Mesendoderm (in vitro differentiated cells): ENCODE measurements around the gene PTGES.
"Not testable (repeated sequence)": the region's sequence is repeated elsewhere in the genome, so short reads cannot be mapped to it uniquely, and the experiment has no call there.

Experiments
- DNase-seq: peaks from one replicate; pipeline ENCODE4 v3.0.0; 2013
- H2AK5ac ChIP-seq: 2 replicates; pipeline ENCODE4 v1.6.1; 2013; ENCODE audit warnings: low read length, inconsistent platforms
- H2BK120ac ChIP-seq: 2 replicates; pipeline ENCODE4 v1.6.1; 2013; ENCODE audit warnings: low read depth, mild to moderate bottlenecking, low read length, moderate library complexity, mixed read lengths
- H2BK15ac ChIP-seq: replicated peaks from 2 replicates; pipeline ENCODE4 v1.6.1; 2013; ENCODE audit warnings: low read depth, mild to moderate bottlenecking, moderate library complexity
- H2BK5ac ChIP-seq: 2 replicates; pipeline ENCODE4 v1.6.1; 2013; ENCODE audit warnings: low read length, inconsistent platforms
- H3K18ac ChIP-seq: 2 replicates; pipeline ENCODE4 v1.6.1; 2013; ENCODE audit warnings: mild to moderate bottlenecking, low read length, mixed read lengths
- H3K23ac ChIP-seq: one replicate; pipeline ENCODE4 v1.6.1; 2013; ENCODE audit warnings: low read length
- H3K27ac ChIP-seq: 2 replicates; pipeline ENCODE4 v1.5.1; 2013; ENCODE audit warnings: low read depth, mild to moderate bottlenecking, inconsistent platforms, low read length, moderate library complexity
- H3K27me3 ChIP-seq: 2 replicates; pipeline ENCODE4 v1.6.1; 2013; ENCODE audit warnings: low read length, control low read depth, mild to moderate bottlenecking, inconsistent platforms; ENCODE audit not compliant: insufficient read depth, poor library complexity
- H3K36me3 ChIP-seq: 2 replicates; pipeline ENCODE4 v1.6.1; 2013; ENCODE audit warnings: low read length, inconsistent platforms; ENCODE audit not compliant: control insufficient read depth, insufficient read depth
- H3K4ac ChIP-seq: one replicate; pipeline ENCODE4 v1.6.1; 2013; ENCODE audit warnings: low read depth, mild to moderate bottlenecking, low read length, moderate library complexity
- H3K4me1 ChIP-seq: 2 replicates; pipeline ENCODE4 v1.6.1; 2013; ENCODE audit warnings: low read depth, low read length, inconsistent platforms; ENCODE audit not compliant: control insufficient read depth
- H3K4me2 ChIP-seq: 2 replicates; pipeline ENCODE4 v1.6.1; 2013; ENCODE audit warnings: low read length
- H3K4me3 ChIP-seq: 2 replicates; pipeline ENCODE4 v1.5.1; 2013; ENCODE audit warnings: mild to moderate bottlenecking, low read length
- H3K56ac ChIP-seq: one replicate; pipeline ENCODE4 v1.6.1; 2013; ENCODE audit warnings: low read length
- H3K79me1 ChIP-seq: 2 replicates; pipeline ENCODE4 v1.6.1; 2013; ENCODE audit warnings: low read length, inconsistent platforms
- H3K79me2 ChIP-seq: 2 replicates; pipeline ENCODE4 v1.6.1; 2013; ENCODE audit warnings: mild to moderate bottlenecking, low read length; ENCODE audit not compliant: control insufficient read depth, insufficient read depth
- H3K9ac ChIP-seq: 2 replicates; pipeline ENCODE4 v1.6.1; 2013; ENCODE audit warnings: low read length, inconsistent platforms
- H4K5ac ChIP-seq: one replicate; pipeline ENCODE4 v1.6.1; 2013; ENCODE audit warnings: low read length
- H4K8ac ChIP-seq: one replicate; pipeline ENCODE4 v1.6.1; 2013; ENCODE audit warnings: low read depth, mild to moderate bottlenecking, control low read depth, low read length, moderate library complexity
- WGBS: extraction: QIAGEN DNeasy Blood & Tissue Kit; methylation state at CpG from one replicate; pipeline ENCODE4 v1.1.7; 2013; ENCODE audit warnings: low lambda C conversion rate, missing lambda C conversion rate; ENCODE audit not compliant: insufficient coverage; ENCODE audit errors: extremely low coverage; 5-methylcytosine and 5-hydroxymethylcytosine counted together

The PTGES gene

GRCh38 chr9:129776096-129776495 is 23.3 kb upstream of the PTGES start:
- H3K4me2 ChIP-seq, H2BK120ac ChIP-seq, H3K27ac ChIP-seq, H3K4me1 ChIP-seq, H2BK15ac ChIP-seq, H2AK5ac ChIP-seq, H3K27me3 ChIP-seq, H2BK5ac ChIP-seq, DNase-seq, H3K79me1 ChIP-seq, H3K4me3 ChIP-seq, H4K5ac ChIP-seq, H3K36me3 ChIP-seq, H3K9ac ChIP-seq, H3K23ac ChIP-seq, H3K4ac ChIP-seq, H3K56ac ChIP-seq, H4K8ac ChIP-seq, H3K79me2 ChIP-seq, H3K18ac ChIP-seq: not testable (repeated sequence)
- no CpG with 5 or more reads among the region's 4 CpGs for WGBS

GRCh38 chr9:129775448-129775798 is 22.6 kb upstream of the PTGES start:
- Histone ChIP-seq H3K56ac (no peak overlapping the region), H3K23ac (no peak overlapping the region), H4K5ac (no peak overlapping the region), H3K9ac (no peak overlapping the region), H3K4me2 (no peak overlapping the region), H3K4me1 (no peaks in the 10 kb centered on the region), H4K8ac (no peak overlapping the region), H2BK15ac (no peak overlapping the region), H2BK120ac (no peak overlapping the region), H3K36me3 (no peaks in the 10 kb centered on the region), H3K4me3 (no peak overlapping the region), H3K27ac (no peak overlapping the region), H3K4ac (no peak overlapping the region), H3K79me2 (no peaks in the 10 kb centered on the region), H3K18ac (no peak overlapping the region), H3K27me3 (no peaks in the 10 kb centered on the region), H2BK5ac (no peak overlapping the region), H2AK5ac (no peak overlapping the region), H3K79me1 (no peaks in the 10 kb centered on the region)
- DNase-seq: no peak
- no CpG with 5 or more reads among the region's 2 CpGs for WGBS

GRCh38 chr9:129774791-129775447 is 22.1 kb upstream of the PTGES start:
- no peak overlapping the region for H2AK5ac ChIP-seq
- no peak for DNase-seq
- no peak overlapping the region for H3K56ac ChIP-seq
- no peak overlapping the region for H4K5ac ChIP-seq
- H4K8ac ChIP-seq: no peak overlapping the region
- H2BK15ac ChIP-seq: no peak overlapping the region
- WGBS: no CpG with 5 or more reads among the region's 20 CpGs
- H3K9ac ChIP-seq: no peak overlapping the region
- no peaks in the 10 kb centered on the region for H3K36me3 ChIP-seq
- H3K27ac ChIP-seq: no peak overlapping the region
- no peak overlapping the region for H3K4me2 ChIP-seq
- no peak overlapping the region for H3K4me3 ChIP-seq
- H3K4me1 ChIP-seq: no peaks in the 10 kb centered on the region
- H3K4ac ChIP-seq: no peak overlapping the region
- H3K23ac ChIP-seq: no peak overlapping the region
- H3K79me1 ChIP-seq: no peaks in the 10 kb centered on the region
- H2BK120ac ChIP-seq: no peak overlapping the region
- H2BK5ac ChIP-seq: no peak overlapping the region
- no peaks in the 10 kb centered on the region for H3K79me2 ChIP-seq
- H3K18ac ChIP-seq: no peak overlapping the region
- H3K27me3 ChIP-seq: no peaks in the 10 kb centered on the region

- H2BK120ac ChIP-seq: no peak overlapping the region
- H2BK15ac ChIP-seq: no peak overlapping the region
- H3K4me3 ChIP-seq: no peak overlapping the region
- H2BK5ac ChIP-seq: no peak overlapping the region
- no peak overlapping the region for H3K56ac ChIP-seq
- no peak overlapping the region for H3K4ac ChIP-seq
- no peaks in the 10 kb centered on the region for H3K79me1 ChIP-seq
- H3K9ac ChIP-seq: no peak overlapping the region
- H3K36me3 ChIP-seq: no peaks in the 10 kb centered on the region
- no peak overlapping the region for H3K23ac ChIP-seq
- no CpG with 5 or more reads among the region's 10 CpGs for WGBS
- H4K5ac ChIP-seq: no peak overlapping the region
- no peak for DNase-seq
- H3K18ac ChIP-seq: no peak overlapping the region
- H3K27me3 ChIP-seq: no peaks in the 10 kb centered on the region
- H3K27ac ChIP-seq: no peak overlapping the region
- no peaks in the 10 kb centered on the region for H3K79me2 ChIP-seq
- H4K8ac ChIP-seq: no peak overlapping the region
- no peak overlapping the region for H3K4me2 ChIP-seq
- H3K4me1 ChIP-seq: no peaks in the 10 kb centered on the region
- no peak overlapping the region for H2AK5ac ChIP-seq
These were observed 20.6 kb upstream of the PTGES start for GRCh38 chr9:129773262-129774048.

GRCh38 chr9:129770741-129771140 is 17.9 kb upstream of the PTGES start:
- Histone ChIP-seq H3K36me3 (no peaks in the 10 kb centered on the region), H3K4me3 (no peak overlapping the region), H3K9ac (no peak overlapping the region)

More at GRCh38 chr9:129770741-129771140, 17.9 kb upstream of the PTGES start:
- Histone ChIP-seq H3K4me1 (no peaks in the 10 kb centered on the region), H2BK5ac (no peak overlapping the region), H2AK5ac (no peak overlapping the region), H3K4me2 (no peak overlapping the region), H3K79me1 (no peaks in the 10 kb centered on the region), H3K4ac (no peak overlapping the region), H2BK120ac (no peak overlapping the region), H3K18ac (no peak overlapping the region), H3K79me2 (no peaks in the 10 kb centered on the region), H2BK15ac (no peak overlapping the region), H3K23ac (no peak overlapping the region), H3K27me3 (no peaks in the 10 kb centered on the region), H3K27ac (no peak overlapping the region), H3K56ac (no peak overlapping the region), H4K5ac (no peak overlapping the region), H4K8ac (no peak overlapping the region)
- no peak for DNase-seq
- no CpG with 5 or more reads among the region's 5 CpGs for WGBS
